CD14-positive monocyte (primary cell): ENCODE results near the gene ARMC9. TPM values are rescaled to one million over a fixed set of nuclear protein-coding genes. Genes with fewer than 3 reads are reported as not detected.

ENCODE experiments used
- DNase-seq, 3 donors: peaks; one replicate each; pipeline ENCODE4 v3.0.0-alpha.2; 2011 to 2022
- H2AFZ ChIP-seq: 2 replicates; pipeline ENCODE4 v1.6.0; 2012; ENCODE audit warnings: mild to moderate bottlenecking, low read depth, low read length, inconsistent platforms; ENCODE audit not compliant: insufficient read depth, poor library complexity, severe bottlenecking
- H3K27ac ChIP-seq, 2 donors: 1 replicate in 1 of 2; 2 replicates in 1 of 2; pipeline ENCODE4 v1.5.1; 2012 to 2013; ENCODE audit warnings: low read length in 2 of 2, control low read depth in 1 of 2, inconsistent platforms in 1 of 2, low read depth in 1 of 2, mild to moderate bottlenecking in 1 of 2
- H3K27me3 ChIP-seq, 2 donors: one replicate each; pipeline versions ENCODE4 v1.6.0 to v1.6.1; 2011 to 2013; ENCODE audit warnings: low read length in 2 of 2; ENCODE audit not compliant: control insufficient read depth in 2 of 2, insufficient read depth in 2 of 2
- H3K36me3 ChIP-seq, 2 donors: replicated peaks in 1 of 2; 1 replicate in 1 of 2; 2 replicates in 1 of 2; pipeline versions ENCODE4 v1.5.1 to v1.6.1; 2012 to 2013; ENCODE audit warnings: low read length in 2 of 2, control low read depth in 1 of 2, inconsistent platforms in 1 of 2, mild to moderate bottlenecking in 1 of 2; ENCODE audit not compliant: insufficient read depth in 2 of 2, control insufficient read depth in 1 of 2
- H3K4me1 ChIP-seq, 2 donors: 1 replicate in 1 of 2; 2 replicates in 1 of 2; pipeline versions ENCODE4 v1.5.1 to v1.6.1; 2012 to 2013; ENCODE audit warnings: low read length in 2 of 2, control low read depth in 1 of 2, inconsistent platforms in 1 of 2, mild to moderate bottlenecking in 1 of 2, moderate library complexity in 1 of 2; ENCODE audit not compliant: insufficient read depth in 2 of 2, control insufficient read depth in 1 of 2
- H3K4me2 ChIP-seq: replicated peaks from 2 replicates; pipeline ENCODE3; 2012; ENCODE audit warnings: low read length, moderate library complexity, mild to moderate bottlenecking; ENCODE audit not compliant: poor library complexity, severe bottlenecking; ENCODE audit errors: extremely low read depth
- H3K4me3 ChIP-seq, 3 experiments: fragments of 200-600 bp in 1 of 3; sonication (generic) in 1 of 3; replicated peaks in 1 of 3; 1 replicate in 2 of 3; 2 replicates in 1 of 3; pipeline ENCODE4 v1.5.1; 2011 to 2013; ENCODE audit warnings: low read length in 3 of 3, mild to moderate bottlenecking in 3 of 3, control low read depth in 2 of 3, low read depth in 2 of 3, inconsistent platforms in 1 of 3, moderate library complexity in 1 of 3
- H3K79me2 ChIP-seq: 2 replicates; pipeline ENCODE4 v1.6.0; 2012; ENCODE audit warnings: mild to moderate bottlenecking, control low read depth, inconsistent platforms, low read length, moderate library complexity; ENCODE audit not compliant: insufficient read depth
- H3K9ac ChIP-seq: 2 replicates; pipeline ENCODE4 v1.6.0; 2017; ENCODE audit warnings: low read length, mild to moderate bottlenecking; ENCODE audit not compliant: insufficient read depth, poor library complexity, severe bottlenecking
- H3K9me3 ChIP-seq, 2 donors: replicated peaks in 1 of 2; 1 replicate in 1 of 2; 2 replicates in 1 of 2; pipeline versions ENCODE4 v1.5.1 to v1.6.1; 2012 to 2013; ENCODE audit warnings: low read length in 2 of 2, control low read depth in 1 of 2; ENCODE audit not compliant: control insufficient read depth in 1 of 2, insufficient read depth in 1 of 2
- H4K20me1 ChIP-seq: 2 replicates; pipeline ENCODE4 v1.6.0; 2012; ENCODE audit warnings: mild to moderate bottlenecking, low read length, control low read depth, moderate library complexity; ENCODE audit not compliant: insufficient read depth
- H3K27ac Mint-ChIP-seq, 7 donors: one replicate each; pipeline ENCODE4 v1.8.0; 2020; ENCODE audit warnings: mild to moderate bottlenecking in 7 of 7, mixed read lengths in 7 of 7, moderate library complexity in 6 of 7, inconsistent platforms in 2 of 7
- H3K27me3 Mint-ChIP-seq, 3 donors: one replicate each; pipeline ENCODE4 v1.8.0; 2021 to 2022; ENCODE audit warnings: low read depth in 3 of 3, mild to moderate bottlenecking in 3 of 3, mixed read lengths in 3 of 3, moderate library complexity in 3 of 3, inconsistent platforms in 1 of 3
- H3K36me3 Mint-ChIP-seq, 2 donors: one replicate each; pipeline ENCODE4 v1.8.0; 2020; ENCODE audit warnings: mixed read lengths in 2 of 2, inconsistent platforms in 1 of 2, mild to moderate bottlenecking in 1 of 2
- H3K4me1 Mint-ChIP-seq: one replicate; pipeline ENCODE4 v1.8.0; 2020; ENCODE audit warnings: mild to moderate bottlenecking, mixed read lengths
- H3K4me3 Mint-ChIP-seq, 2 donors: one replicate each; pipeline ENCODE4 v1.8.0; 2020; ENCODE audit warnings: mild to moderate bottlenecking in 2 of 2, mixed read lengths in 2 of 2, moderate library complexity in 1 of 2
- H3K9me3 Mint-ChIP-seq, 7 donors: one replicate each; pipeline ENCODE4 v1.8.0; 2020 to 2022; ENCODE audit warnings: mixed read lengths in 7 of 7, mild to moderate bottlenecking in 6 of 7, moderate library complexity in 6 of 7, inconsistent platforms in 2 of 7
- CTCF ChIP-seq: fragments of 200-600 bp; IDR thresholded peaks from one replicate; pipeline ENCODE4 v1.8.0; 2022; ENCODE audit warnings: antibody characterized with exemption, mild to moderate bottlenecking
- WGBS: methylation state at CpG from one replicate; pipeline ENCODE4 v1.1.5; 2013; ENCODE audit warnings: missing lambda C conversion rate; ENCODE audit not compliant: insufficient coverage; 5-methylcytosine and 5-hydroxymethylcytosine counted together
- intact Hi-C, 2 donors: fragments of 100-400 bp; cut with micrococcal nuclease; formaldehyde crosslinking; loops; one replicate each; pipeline versions ENCODE4 v1.15.0 to v1.15.1; 2023
- polyA plus RNA-seq, 3 donors: library from polyadenylated mRNA; depleted of rRNA in 1 of 3; unstranded in 2 of 3; stranded (reverse) in 1 of 3; fragments of 300-500 nt in 2 of 3; fragments of >200 nt in 1 of 3; fragmentation: Illumina TruSeq in 2 of 3; gene quantifications; 1 replicate in 2 of 3; 2 replicates in 1 of 3; pipeline ENCODE4 v1.2.3, GENCODE V29; 2012 to 2021

ARMC9 gene
- polyA plus RNA-seq, 3 donors = 0.07 to 0.27 TPM; not detected in 1

- WGBS = 88% methylated on average over 12 of the region's 15 CpGs
- no peak overlapping the region for H3K27ac Mint-ChIP-seq
- H3K27me3 ChIP-seq = peaks cover 8 to 21% of the 10 kb centered on the region in 2 donors
These were observed 215.6 kb downstream of the ARMC9 start for GRCh38 chr2:231413921-231414476.

GRCh38 chr2:231415029-231415428 is 216.6 kb downstream of the ARMC9 start:
- no peak overlapping the region for H3K27ac ChIP-seq
- DNase-seq = no peak
- peaks cover 8 to 21% of the 10 kb centered on the region in 2 donors for H3K27me3 ChIP-seq
- H4K20me1 ChIP-seq = no peaks in the 10 kb centered on the region
- Mint-ChIP-seq H3K9me3 (peaks cover 5 to 14% (median 7%) of the 10 kb centered on the region in 7 donors), H3K36me3 (no peaks in the 10 kb centered on the region), H3K27ac (no peak overlapping the region), H3K4me3 (no peak overlapping the region), H3K27me3 (peaks cover 23 to 30% (median 27%) of the 10 kb centered on the region in 3 donors), H3K4me1 (peaks cover 9% of the 10 kb centered on the region)
- H3K9ac ChIP-seq = no peak overlapping the region
- no peak overlapping the region for H3K4me3 ChIP-seq
- H3K9me3 ChIP-seq = peaks cover 7 to 10% of the 10 kb centered on the region in 2 donors
- H3K4me1 ChIP-seq = peaks cover 5 to 13% of the 10 kb centered on the region in 2 donors
- H3K36me3 ChIP-seq = no peaks in the 10 kb centered on the region
- H2AFZ ChIP-seq = no peak overlapping the region
- no peaks in the 10 kb centered on the region for H3K79me2 ChIP-seq
- no peak overlapping the region for H3K4me2 ChIP-seq
- no peak for TF ChIP-seq CTCF
- intact Hi-C loops = no loop called here

More at GRCh38 chr2:231413921-231414476, 215.6 kb downstream of the ARMC9 start:
- H3K4me3 Mint-ChIP-seq = no peak overlapping the region
- H2AFZ ChIP-seq = no peak overlapping the region
- no peak overlapping the region for H3K27ac ChIP-seq
- H3K4me3 ChIP-seq = no peak overlapping the region
- H3K36me3 Mint-ChIP-seq = no peaks in the 10 kb centered on the region
- peaks cover 9% of the 10 kb centered on the region for H3K4me1 Mint-ChIP-seq
- H3K79me2 ChIP-seq = no peaks in the 10 kb centered on the region
- no peak overlapping the region for H3K4me2 ChIP-seq
- no peak for DNase-seq
- TF ChIP-seq CTCF = no peak
- H3K4me1 ChIP-seq = peaks cover 5 to 13% of the 10 kb centered on the region in 2 donors
- no peak overlapping the region for H3K9ac ChIP-seq
- no peaks in the 10 kb centered on the region for H3K36me3 ChIP-seq
- H4K20me1 ChIP-seq = no peaks in the 10 kb centered on the region
- H3K9me3 ChIP-seq = peaks cover 11 to 15% of the 10 kb centered on the region in 2 donors
- peaks cover 8 to 21% (median 13%) of the 10 kb centered on the region in 7 donors for H3K9me3 Mint-ChIP-seq
- intact Hi-C loops = loop anchor here (5.0 kb wide), 2 partner anchors 117 to 187 kb away; no protein-coding TSS in a partner anchor
- H3K27me3 Mint-ChIP-seq = peaks cover 23 to 32% (median 25%) of the 10 kb centered on the region in 3 donors
